WTC11 (cell line): ENCODE data around the gene CACNB4. TPM values are rescaled to one million over a fixed set of nuclear protein-coding genes. Genes with fewer than 3 reads are reported as not detected.

Source experiments
- ATAC-seq: fragments of 200-7000 bp; cut with Tn5 transposase; 2 replicates; pipeline ENCODE4 v1.10.0; 2021; ENCODE audit warnings: mild to moderate bottlenecking, moderate library complexity
- CTCF ChIA-PET: fragments of 300-600 bp; sonication (Branson Sonifier 250); formaldehyde crosslinking; loops from one replicate; lab custom pipeline; 2021; ENCODE audit warnings: antibody characterized with exemption; lab: Charles Lee
- POLR2A ChIA-PET: fragments of 350-600 bp; sonication (Branson Sonifier 250); formaldehyde crosslinking; loops from one replicate; lab custom pipeline; 2021; ENCODE audit warnings: antibody characterized with exemption; lab: Charles Lee
- DNase-seq: peaks from one replicate; pipeline ENCODE4 v3.0.0; 2021; ENCODE audit warnings: low spot score
- H3K27ac Mint-ChIP-seq: 2 replicates; pipeline ENCODE4 v1.8.0; 2021; ENCODE audit warnings: mixed read lengths
- H3K27me3 Mint-ChIP-seq: 2 replicates; pipeline ENCODE4 v1.8.0; 2021; ENCODE audit warnings: low read depth, mild to moderate bottlenecking, moderate library complexity, mixed read lengths
- H3K36me3 Mint-ChIP-seq: 2 replicates; pipeline ENCODE4 v1.8.0; 2021; ENCODE audit warnings: mixed read lengths
- H3K4me1 Mint-ChIP-seq: 2 replicates; pipeline ENCODE4 v1.8.0; 2022; ENCODE audit warnings: mixed read lengths
- H3K4me3 Mint-ChIP-seq: 2 replicates; pipeline ENCODE4 v1.8.0; 2021; ENCODE audit warnings: mild to moderate bottlenecking, moderate library complexity, mixed read lengths
- H3K9me3 Mint-ChIP-seq: 2 replicates; pipeline ENCODE4 v1.8.0; 2021; ENCODE audit warnings: mixed read lengths
- AFF4 ChIP-seq: sonication (generic); formaldehyde crosslinking; IDR thresholded peaks from 2 replicates; pipeline ENCODE4 v1.8.1; 2023; ENCODE audit warnings: mild to moderate bottlenecking, missing genetic modification reagents, borderline replicate concordance
- CREB1 ChIP-seq: sonication (generic); formaldehyde crosslinking; IDR thresholded peaks from 2 replicates; pipeline ENCODE4 v1.8.0; 2023; ENCODE audit warnings: mild to moderate bottlenecking, missing genetic modification reagents
- CREM ChIP-seq: sonication (generic); formaldehyde crosslinking; IDR thresholded peaks from 2 replicates; pipeline ENCODE4 v1.8.1; 2022; ENCODE audit warnings: mild to moderate bottlenecking, missing genetic modification reagents, moderate library complexity
- ERG ChIP-seq: fragments of 250-450 bp; sonication (Bioruptor Pico); IDR thresholded peaks from 2 replicates; pipeline ENCODE4 v1.8.0; 2021; ENCODE audit warnings: mild to moderate bottlenecking
- FOXJ3 ChIP-seq: sonication (generic); formaldehyde crosslinking; IDR thresholded peaks from 2 replicates; pipeline ENCODE4 v1.9.0; 2021; ENCODE audit warnings: missing genetic modification reagents, mild to moderate bottlenecking, borderline replicate concordance
- FOXP4 ChIP-seq: sonication (generic); formaldehyde crosslinking; IDR thresholded peaks from 2 replicates; pipeline ENCODE4 v1.8.0; 2022; ENCODE audit warnings: mild to moderate bottlenecking, missing genetic modification reagents
- MLX ChIP-seq: sonication (generic); formaldehyde crosslinking; IDR thresholded peaks from 2 replicates; pipeline ENCODE4 v1.8.1; 2023; ENCODE audit warnings: mild to moderate bottlenecking, missing genetic modification reagents, moderate library complexity
- NR2C2 ChIP-seq: sonication (generic); formaldehyde crosslinking; IDR thresholded peaks from 2 replicates; pipeline ENCODE4 v1.8.0; 2022; ENCODE audit warnings: mild to moderate bottlenecking, missing genetic modification reagents
- RELA ChIP-seq: sonication (generic); formaldehyde crosslinking; IDR thresholded peaks from 2 replicates; pipeline ENCODE4 v1.8.1; 2022; ENCODE audit warnings: missing genetic modification reagents, mild to moderate bottlenecking, borderline replicate concordance
- TEAD4 ChIP-seq: sonication (generic); formaldehyde crosslinking; IDR thresholded peaks from 2 replicates; pipeline ENCODE4 v1.8.0; 2022; ENCODE audit warnings: mild to moderate bottlenecking, missing genetic modification reagents
- ZNF281 ChIP-seq: sonication (generic); formaldehyde crosslinking; IDR thresholded peaks from 2 replicates; pipeline ENCODE4 v1.8.0; 2023; ENCODE audit warnings: mild to moderate bottlenecking, missing genetic modification reagents
- ZNF317 ChIP-seq: sonication (generic); formaldehyde crosslinking; IDR thresholded peaks from 2 replicates; pipeline ENCODE4 v1.8.1; 2023; ENCODE audit warnings: low read depth, mild to moderate bottlenecking, moderate library complexity, missing genetic modification reagents, borderline replicate concordance
- ZNF416 ChIP-seq: fragments of 250-450 bp; sonication (Bioruptor Pico); IDR thresholded peaks from 2 replicates; pipeline ENCODE4 v1.9.0; 2021; ENCODE audit warnings: mild to moderate bottlenecking, inconsistent platforms
- ZNF425 ChIP-seq: fragments of 250-450 bp; sonication (Bioruptor Pico); conservative IDR thresholded peaks from 2 replicates; pipeline ENCODE4 v1.9.0; 2021; ENCODE audit warnings: mild to moderate bottlenecking
- total RNA-seq: library from RNA; stranded (reverse); gene quantifications from 3 replicates; pipeline ENCODE4 v1.2.3, GENCODE V29; 2021

Gene CACNB4
- total RNA-seq, 1 experiment from 2014 or later, result 4.7 TPM

- peaks cover 3% of the 10 kb centered on the region for H3K4me1 Mint-ChIP-seq
- DNase-seq (no peak), ATAC-seq (no peak)
- ChIA-PET POLR2A (no interaction called here), CTCF (interaction anchor here (0.9 kb wide), 2 partner anchors 20 to 73 kb away, joined by 3 to 4 read pairs; no protein-coding TSS in a partner anchor)
- H3K36me3 Mint-ChIP-seq, result 0 out of 2 replicates have a peak, but pooled peaks cover 3% of the 10 kb centered on the region
- no peaks in the 10 kb centered on the region for H3K27me3 Mint-ChIP-seq
- H3K4me3 Mint-ChIP-seq, result no peak overlapping the region
- TF ChIP-seq ERG (CRISPR knock-in tag) (no peak), TEAD4 (CRISPR knock-in tag) (no peak), RELA (no peak), ZNF317 (no peak), CREM (no peak), MLX (CRISPR knock-in tag) (no peak), CREB1 (CRISPR knock-in tag) (no peak), FOXP4 (CRISPR knock-in tag) (no peak)
- no peak overlapping the region for H3K27ac Mint-ChIP-seq
- H3K9me3 Mint-ChIP-seq, result peaks cover 10% of the 10 kb centered on the region
Measured at GRCh38 chr2:151952691-151953456, 146.0 kb downstream of the CACNB4 start.

GRCh38 chr2:151947813-151948165 is 151.1 kb downstream of the CACNB4 start:
- Mint-ChIP-seq H3K9me3 (peaks cover 28% of the 10 kb centered on the region), H3K27ac (peak overlapping the region; percentile 51), H3K4me1 (peaks cover 12% of the 10 kb centered on the region), H3K4me3 (peak overlapping the region; percentile 43), H3K27me3 (peaks cover 3% of the 10 kb centered on the region; the same call in 1 of the 2 replicates), H3K36me3 (peaks cover 20% of the 10 kb centered on the region)
- TF ChIP-seq FOXJ3 (CRISPR knock-in tag), result no peak
- TF ChIP-seq ZNF416, result no peak
- no peak for TF ChIP-seq NR2C2 (CRISPR knock-in tag)
- no peak for TF ChIP-seq AFF4
- no peak for TF ChIP-seq ZNF281 (CRISPR knock-in tag)
- no peak for TF ChIP-seq ZNF425 (CRISPR knock-in tag)
- CTCF ChIA-PET, result interaction anchor here (0.5 to 1.4 kb wide), 14 partner anchors 8 to 110 kb away, joined by 3 to 11 read pairs (median 4); no protein-coding TSS in a partner anchor
- POLR2A ChIA-PET, result no interaction called here
- ATAC-seq (peak; percentile 38), DNase-seq (no peak)
